ENCODE measurements around the gene ADSS1.

DNA sequence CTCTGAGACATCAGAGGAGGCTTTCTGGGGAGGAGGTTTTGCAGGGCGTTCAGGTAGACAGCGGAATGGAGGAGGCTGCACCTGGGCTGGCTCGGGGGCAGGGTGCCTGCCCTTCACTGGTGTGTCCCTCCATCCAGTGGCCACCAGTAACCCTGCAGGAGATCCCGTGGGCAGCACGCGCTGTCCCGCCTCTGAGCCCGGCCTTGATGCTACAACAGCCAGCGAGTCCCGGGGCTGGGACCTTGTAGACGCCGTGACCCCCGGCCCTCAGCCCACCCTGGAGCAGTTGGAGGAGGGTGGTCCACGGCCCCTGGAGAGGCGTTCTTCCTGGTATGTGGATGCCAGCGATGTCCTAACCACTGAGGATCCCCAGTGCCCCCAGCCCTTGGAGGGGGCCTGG lies 10.0 kb upstream of the ADSS1 start:
- TF ChIP-seq GATA2 (IDR thresholded peaks at IDR 0.05; ENCODE audit: low read depth, low read length) (no peak), GATA3 (IDR thresholded peaks at IDR 0.05; ENCODE audit: low read depth, low read length) (no peak)

Measured in SH-SY5Y (cell line).